HG03159 (cell line): ENCODE data around the gene C5orf52.
"Not testable (repeated sequence)": the region's sequence is repeated elsewhere in the genome, so short reads cannot be mapped to it uniquely, and the experiment has no call there.

ENCODE experiments used
- ATAC-seq: cut with Tn5 transposase; IDR thresholded peaks from one replicate; pipeline ENCODE4 v1.9.1; 2021; ENCODE audit warnings: mild to moderate bottlenecking, moderate library complexity; ENCODE audit not compliant: unreplicated experiment

Gene C5orf52

DNA sequence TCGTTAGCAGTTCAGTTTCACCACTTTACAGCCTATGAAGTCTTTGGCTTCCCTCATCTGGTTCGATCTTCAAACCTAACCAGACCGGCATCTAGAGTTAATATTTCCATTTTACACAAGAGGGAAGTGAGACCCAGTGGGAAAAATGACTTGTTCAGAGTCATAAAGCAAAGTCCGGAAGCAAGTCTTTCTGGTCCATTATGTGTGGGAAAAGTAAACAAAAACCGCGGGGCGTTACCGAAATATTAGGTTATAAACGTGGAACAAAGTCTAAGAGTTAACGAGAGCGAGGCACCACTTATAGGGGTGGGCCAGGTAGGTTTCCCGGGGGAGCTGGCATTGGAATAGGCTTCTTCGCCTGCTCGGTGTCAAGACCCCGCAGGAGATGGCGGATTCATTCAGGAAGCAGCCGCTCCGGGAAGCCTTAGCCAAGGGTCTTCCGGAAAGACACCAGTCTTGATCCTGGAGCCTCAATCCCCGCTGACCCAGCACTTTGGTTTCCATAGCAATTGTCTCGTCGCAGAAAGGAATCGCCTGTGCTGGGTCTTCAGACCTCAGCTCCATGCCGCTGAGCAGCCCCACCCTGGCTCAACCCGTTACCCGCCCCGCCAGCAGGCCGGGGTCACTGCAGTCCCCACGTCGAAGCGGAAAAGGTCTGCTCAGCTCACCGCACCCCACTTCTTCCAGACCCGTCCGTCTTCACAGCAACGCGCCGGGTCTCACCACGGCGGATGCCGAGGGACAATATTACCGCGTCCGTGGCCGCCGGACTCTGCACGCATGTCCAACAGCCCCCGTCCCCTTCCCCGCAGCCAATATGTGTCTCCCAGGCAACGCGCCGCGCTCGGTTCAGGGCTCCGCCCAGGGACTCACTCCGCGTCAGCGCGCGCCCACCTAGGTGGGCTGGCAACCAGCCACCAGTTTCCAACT is at the start of gene C5orf52:
TSS of gene C5orf52 (plus strand) at position 872 of the 930 bp plus-strand sequence. CDS start 82 bp downstream, outside the sequence.
- peak; percentile 44 for ATAC-seq

DNA sequence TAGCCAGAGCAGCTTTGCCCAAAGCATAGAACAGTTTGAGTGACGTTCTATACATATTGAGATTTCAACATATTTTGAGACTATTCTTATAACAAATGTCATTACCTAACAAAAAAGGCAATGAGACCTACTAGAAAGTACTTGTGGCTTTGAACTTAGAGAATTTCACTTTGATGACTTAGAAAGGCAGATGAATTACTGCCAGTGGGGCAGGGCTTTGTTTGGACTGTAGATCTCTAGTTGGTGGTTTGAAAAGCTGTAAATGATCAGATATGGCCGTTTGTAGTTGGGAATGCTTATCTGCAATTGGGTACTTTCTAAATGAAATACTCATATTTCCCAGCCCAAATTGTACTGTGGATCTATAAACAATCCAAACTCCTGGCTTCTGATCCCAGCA is 47.2 kb upstream of the C5orf52 start:
- no peak for ATAC-seq

DNA sequence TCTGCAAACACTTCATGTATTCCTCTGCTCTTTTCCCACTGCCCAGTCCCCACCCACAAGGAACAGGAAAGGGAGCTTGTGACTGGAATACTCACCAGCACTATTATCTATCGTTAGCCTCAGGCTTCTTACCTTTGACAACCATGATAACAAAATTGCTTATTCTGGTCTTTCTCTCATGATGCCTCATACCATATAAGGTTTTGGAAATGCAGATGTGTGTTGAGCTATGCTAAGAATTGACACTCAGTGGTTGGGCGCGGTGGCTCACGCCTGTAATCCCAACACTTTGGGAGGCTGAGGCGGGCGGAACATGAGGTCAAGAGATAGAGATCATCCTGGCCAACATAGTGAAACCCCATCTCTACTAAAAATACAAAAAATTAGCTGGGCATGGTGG is 44.5 kb upstream of the C5orf52 start:
- ATAC-seq, result no peak

DNA sequence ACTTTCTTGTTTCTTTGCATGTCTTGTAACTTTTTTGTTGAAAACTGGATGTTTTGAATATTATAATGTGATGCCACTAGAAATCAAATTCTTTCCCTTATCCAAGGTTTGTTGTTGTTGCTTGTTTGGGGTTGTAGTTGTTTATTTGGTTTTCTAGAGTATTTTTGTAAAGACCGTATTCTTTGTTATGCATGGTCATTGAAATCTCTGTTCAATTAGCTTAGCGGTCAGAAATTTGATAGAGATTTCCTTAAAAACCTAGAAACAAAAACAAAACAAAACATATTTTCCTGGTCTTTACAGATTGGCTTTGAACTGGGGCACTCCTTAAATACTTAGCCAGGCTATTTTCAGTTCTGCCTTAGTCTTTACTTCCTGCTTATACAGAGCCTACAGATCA is 41.0 kb upstream of the C5orf52 start:
- no peak for ATAC-seq

DNA sequence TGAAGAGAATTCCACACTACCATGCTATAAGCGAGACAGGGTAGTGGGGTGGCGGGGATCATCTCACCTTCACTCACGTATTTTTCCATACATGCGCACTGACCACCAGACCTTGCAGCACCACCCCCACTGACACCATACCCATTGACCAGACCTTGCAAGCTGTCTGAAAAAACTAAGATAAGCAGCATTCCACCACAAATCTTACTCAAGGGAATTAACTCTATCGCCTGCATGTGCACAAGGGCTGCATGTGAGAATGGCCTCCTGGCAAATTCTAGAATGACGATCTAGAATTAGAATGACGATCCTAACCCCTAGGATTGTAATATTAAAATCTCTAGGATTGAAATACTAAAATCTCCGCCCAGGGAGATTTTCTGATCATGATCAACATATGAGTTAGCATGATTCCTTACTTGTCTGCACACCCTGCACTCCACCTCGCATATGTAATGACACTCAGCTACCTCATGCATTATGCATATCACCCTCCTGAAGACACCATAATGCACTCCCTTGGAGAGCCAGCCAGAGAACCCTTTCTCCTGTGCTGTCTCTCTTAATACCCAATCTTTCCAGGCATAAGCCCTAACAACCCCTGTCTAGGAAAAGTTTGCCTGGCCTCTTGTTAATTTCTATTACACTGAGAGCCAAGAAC is 30.8 kb upstream of the C5orf52 start:
- ATAC-seq, result no peak

DNA sequence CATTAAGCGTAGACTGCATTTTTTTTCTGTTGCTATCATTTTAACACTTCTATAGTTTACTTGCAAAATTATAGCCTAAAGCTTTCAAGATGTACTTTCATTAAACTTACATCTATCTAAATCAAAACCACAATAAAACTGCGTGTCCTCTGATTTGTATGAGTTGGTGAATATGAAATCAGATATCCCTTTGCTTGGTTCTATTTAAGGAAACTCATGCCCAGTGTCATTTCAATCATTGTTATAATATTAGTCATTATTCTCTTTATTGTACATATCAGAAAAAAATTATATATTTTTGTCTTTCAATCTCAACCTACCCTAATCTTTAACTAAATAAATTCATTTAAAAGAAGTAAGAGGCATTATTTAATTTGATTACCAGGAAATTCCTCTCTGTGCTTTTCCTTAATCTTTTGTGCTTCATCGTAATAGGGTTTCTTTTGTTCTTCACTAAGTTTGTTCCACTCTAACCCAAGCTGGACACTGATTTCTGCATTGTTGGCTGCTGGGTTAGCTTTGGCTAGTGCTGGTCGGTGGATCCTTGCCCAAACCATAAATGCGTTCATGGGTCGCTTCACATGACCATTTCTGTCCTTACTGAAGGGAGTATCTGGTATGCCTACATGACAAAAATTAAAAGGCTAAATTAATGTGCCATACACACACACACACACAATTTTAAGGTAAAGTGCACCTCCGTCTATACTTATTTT is 22.9 kb upstream of the C5orf52 start:
- ATAC-seq, result no peak

DNA sequence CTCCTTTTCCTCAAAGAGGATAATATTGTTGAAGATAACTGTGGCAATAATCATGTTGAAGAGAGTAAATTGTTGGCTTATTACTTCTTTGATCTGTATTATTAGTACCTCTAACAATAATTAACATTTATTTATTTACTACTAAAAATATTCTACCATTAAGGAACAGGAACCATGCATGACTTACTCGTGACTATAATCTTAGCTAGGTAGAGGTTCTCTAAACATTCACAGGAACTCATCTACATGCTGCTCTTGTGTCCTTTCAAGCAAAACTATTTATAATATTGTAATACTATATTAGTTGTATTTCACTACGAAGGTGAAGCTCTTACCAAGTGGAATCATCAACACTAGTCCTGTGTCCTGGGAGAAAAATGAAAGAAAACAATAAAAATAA is 22.2 kb upstream of the C5orf52 start:
- ATAC-seq, result no peak

DNA sequence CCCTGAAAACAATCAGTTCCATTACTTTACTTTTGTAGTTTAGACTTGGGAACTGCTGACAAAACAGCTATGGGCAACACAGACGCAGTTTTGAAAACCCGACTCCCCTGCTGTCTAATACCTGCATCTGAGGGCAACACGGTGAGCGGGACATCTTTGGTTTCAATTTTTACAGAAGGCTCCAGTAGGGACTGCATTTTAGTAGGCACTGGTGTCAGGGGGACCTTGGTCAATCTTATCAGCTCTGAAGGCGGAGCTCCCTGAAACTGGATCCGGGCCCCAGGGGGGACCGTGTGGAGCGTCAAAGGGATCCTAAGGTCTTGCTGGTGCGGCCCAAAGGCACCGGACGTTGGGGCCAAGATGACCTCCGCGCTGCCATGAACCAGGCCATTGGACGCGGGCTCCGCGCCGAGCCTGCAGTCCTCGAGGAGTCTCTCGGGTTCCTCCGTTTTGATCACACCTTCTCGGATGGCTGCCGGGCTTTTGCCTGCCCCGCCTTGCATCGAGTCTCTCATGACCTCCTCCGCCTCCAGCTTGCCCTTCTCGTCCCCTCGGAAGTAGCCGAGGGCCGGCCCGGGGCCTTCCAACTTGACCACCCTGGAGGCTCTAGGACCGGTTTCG is 20.2 kb upstream of the C5orf52 start:
- no peak for ATAC-seq

DNA sequence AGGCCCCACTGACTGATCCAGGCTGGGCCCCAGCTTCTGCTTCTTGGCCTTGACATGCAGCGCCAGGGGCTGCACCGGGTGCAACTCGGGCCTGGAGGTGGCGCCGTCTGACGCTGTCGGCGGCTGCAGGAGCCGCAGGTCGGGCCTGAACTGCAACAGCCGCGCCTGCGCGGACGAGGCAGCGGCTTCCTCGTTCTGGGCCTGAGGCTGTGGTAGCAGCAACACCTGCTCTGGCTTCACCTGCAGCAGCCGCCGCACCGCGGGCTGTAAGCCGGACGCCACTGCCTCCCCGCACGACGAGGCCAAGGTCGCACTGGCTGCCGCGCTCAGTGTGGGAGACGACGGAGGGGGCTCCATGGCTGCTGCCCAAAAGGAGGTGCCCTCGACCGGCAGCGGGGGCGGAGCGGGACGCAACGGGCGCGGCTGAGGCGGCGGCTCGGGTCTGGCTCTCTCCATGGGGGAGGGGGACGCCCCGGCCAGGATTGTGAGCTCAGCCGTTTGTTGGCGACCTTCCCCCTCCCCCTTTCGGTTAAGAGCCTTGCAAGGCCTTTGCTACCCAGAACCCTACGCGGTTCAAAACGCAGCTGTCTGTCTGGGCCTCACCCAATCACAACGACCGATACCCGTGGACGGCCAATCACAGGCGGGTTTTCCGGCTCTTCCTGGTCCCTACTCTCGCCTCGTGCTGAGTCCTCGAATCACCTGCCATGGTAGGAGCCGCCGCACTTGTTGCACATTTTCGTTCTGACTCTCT is 19.5 kb upstream of the C5orf52 start:
- ATAC-seq, result peak; percentile 65

DNA sequence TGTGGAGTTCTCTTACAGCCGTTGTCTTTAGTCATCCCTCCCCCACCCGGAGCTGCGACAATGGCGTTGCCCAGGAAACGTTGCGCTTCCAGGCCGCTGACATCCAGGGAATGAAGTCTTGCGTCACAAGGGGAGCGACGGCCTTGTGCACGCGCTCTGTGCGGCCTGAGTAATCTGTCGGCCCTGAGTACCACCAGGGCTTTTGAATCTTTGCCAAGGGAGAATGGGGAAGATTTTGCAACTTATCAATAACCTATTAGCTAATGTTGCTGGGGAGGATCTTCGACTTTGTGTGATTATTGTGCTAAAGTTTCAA is 19.0 kb upstream of the C5orf52 start, which contains the start of gene SOX30:
TSS of gene SOX30 (minus strand) at position 62 of the 316 bp plus-strand sequence. CDS start 360 bp downstream, outside the sequence.
- ATAC-seq, result no peak

DNA sequence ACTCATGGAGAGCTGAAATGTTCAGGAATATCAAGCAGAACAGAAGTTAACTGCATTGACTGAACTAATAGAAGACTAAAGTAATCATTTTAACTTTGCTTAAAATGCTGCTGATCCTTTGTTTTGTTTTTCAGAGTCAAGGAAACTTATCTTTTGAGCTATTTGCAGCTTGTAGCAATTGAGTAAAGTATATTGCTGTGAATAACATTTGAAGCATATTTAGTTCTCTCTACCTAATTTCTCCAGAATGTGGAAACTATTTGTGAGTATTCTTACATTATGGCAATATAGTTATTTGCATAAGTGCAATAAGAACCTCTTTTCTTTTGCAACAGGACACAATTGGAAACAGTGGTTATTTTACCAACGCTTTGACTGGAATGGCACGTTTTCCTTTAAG is 13.8 kb upstream of the C5orf52 start:
- no peak for ATAC-seq

DNA sequence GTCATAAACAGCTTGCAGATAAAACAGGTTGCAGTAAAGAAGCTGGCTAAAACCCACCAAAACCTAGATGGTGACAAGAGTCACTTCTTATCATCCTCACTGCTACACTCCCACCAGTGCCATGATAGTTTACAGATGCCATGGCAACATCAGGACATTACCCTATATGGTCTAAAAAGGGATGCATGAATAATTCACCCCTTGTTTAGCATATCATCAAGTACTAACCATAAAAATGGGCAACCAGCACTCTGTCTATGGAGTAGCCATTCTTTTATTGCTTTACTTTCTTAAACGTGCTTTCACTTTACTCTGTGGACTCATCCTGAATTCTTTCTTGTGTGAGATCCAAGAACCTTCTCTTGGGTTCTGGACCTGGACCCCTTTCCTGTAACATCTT is 12.4 kb upstream of the C5orf52 start:
- ATAC-seq, result no peak

DNA sequence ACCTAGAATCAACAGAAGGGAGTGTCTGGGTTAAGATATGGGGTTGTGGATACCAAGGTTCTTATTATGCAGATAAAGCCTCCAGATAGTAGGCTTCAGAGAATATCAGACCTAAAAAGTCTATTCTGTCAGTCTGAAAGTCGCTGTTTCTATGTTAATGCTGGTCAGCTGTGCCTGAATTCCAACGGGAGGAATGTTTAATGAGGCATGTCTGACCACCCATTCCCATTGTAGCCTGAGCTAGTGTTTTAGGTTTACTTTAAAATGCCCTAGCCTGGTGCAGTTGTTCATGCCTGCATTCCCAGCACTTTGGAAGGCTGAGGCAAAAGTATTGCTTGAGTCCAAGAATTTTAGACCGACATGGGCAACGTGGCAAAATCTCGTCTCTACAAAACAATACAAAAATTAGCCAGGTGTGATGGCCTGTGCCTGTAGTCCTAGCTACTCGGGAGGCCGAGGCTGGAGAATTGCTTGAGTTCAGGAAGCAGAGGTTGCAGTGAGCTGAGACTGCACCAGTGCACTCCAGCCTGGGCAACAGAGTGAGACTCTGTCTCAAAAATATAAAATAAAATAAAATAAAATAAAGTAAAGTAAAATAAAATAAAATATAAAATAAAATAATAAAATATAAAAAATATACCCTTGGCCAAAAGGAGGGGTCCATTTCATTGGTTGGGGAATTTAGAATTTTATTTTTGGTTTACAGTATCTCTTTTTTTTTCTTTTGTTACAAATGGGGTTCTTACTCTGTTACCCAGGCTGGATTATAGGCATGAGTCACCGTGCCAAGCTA is 11.3 kb upstream of the C5orf52 start:
- no peak for ATAC-seq

DNA sequence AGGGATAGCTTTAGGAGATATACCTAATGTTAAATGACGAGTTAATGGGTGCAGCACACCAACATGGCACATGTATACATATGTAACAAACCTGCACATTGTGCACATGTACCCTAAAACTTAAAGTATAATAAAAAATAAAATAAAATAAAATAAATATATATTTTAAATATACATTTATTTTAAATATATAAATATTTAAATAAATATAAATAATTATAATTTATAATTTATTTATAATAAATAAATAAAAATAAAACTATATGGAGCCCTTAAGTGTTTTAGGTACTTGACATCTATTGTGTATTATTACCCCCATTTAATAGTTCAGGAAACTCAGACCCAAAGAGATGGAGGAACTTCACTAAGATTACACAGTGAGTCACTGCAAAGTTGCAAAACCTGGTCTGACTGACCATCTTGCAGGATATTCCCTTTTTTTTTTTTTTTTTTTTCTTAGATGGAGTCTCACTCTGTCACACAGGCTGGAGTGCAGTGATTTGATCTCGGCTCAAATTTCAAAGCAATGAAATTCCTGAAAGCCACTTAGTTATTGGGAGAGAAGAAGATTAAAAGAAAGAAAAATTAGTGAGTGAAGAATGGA is 5.8 kb upstream of the C5orf52 start:
- no peak for ATAC-seq

DNA sequence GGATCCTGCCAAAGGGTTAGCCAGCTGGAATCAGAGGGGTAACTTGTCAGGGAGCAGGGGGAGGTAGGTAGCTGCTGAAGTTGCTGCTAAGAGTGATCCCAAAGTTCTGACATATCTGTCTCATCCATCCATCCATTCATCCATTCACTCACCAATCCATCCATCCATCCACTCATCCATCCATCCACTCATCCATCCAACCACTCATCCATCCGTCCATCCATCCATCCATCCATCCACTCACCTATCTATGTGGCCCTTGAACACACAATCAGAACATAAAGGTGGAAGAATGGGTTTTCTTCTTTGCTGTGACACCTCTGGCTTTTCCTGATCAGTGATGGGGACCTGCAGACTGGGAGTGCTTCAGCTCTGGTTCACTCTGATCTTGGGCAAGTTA is 3.0 kb upstream of the C5orf52 start:
- no peak for ATAC-seq

DNA sequence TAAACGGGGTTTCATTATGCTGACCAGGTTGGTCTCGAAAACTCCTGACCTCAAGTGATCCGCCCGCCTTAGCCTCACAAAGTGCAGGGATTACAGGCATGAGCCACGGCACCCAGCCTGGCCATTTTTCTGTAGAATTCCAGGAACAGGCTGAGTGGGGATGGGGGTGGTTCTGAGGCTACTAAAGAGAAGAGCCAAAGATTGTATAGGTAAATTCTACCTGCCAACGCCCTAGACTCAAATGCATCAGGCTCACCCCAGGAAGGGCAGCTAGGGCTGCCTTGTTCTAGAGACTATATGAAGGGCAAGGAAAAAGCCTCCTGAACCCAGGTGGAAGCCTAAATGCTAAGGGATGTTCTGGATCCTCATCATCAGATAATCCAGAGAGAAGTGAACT is 1.6 kb upstream of the C5orf52 start:
- no peak for ATAC-seq

DNA sequence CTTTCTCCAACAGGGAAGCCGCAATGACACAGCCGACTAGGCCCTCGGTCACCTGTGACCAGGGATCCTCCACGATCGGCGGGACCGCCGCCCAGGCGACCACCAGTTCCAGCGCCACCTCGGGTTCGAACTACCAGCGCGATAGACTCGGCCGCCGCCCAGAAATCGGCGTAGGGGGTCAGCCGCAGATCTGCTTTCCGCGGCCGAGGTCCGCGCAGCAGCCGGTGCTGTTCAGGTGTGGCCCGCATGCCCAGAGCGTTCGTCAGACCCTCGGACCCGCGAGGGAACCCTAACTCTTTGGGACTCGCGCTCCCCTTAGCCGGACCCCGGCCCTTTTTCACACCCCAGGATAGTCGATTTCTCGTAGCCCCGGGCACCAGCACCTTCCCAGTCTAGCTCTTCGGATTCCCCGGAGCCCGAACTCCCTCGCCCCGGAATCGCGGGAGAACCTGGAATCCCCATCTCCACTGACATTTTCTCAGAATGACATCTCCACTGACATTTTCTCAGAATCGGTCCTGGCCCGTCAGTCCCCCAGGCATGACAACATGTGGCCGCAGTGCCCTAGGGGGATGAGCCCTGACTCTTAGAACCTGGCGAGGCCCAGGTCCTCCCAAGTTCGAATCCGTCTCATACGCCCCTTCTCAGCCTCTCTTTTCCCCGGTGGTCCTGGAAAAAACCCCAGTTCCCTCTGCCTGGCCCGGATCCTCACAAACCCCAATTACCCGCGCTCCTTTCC is 428 bp downstream of the C5orf52 start:
- no peak for ATAC-seq

DNA sequence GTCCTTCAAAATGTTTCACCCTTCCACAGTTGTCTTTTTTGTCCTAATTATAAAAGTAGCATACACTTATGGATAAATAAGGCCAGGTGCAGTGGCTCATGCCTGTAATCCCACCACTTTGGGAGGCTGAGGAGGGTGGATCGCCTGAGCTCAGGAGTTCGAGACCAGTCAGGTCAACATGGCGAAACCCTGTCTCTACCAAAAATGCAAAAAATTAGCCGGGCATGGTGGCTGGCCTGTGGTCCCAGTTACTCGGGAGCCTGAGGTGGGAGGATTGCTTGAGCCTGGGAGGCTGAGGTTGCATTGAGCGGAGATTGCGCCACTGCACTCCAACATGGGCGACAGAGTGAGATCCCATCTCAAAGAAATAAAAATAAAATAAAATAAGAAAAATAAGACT is 1.6 kb downstream of the C5orf52 start:
- ATAC-seq, result no peak

DNA sequence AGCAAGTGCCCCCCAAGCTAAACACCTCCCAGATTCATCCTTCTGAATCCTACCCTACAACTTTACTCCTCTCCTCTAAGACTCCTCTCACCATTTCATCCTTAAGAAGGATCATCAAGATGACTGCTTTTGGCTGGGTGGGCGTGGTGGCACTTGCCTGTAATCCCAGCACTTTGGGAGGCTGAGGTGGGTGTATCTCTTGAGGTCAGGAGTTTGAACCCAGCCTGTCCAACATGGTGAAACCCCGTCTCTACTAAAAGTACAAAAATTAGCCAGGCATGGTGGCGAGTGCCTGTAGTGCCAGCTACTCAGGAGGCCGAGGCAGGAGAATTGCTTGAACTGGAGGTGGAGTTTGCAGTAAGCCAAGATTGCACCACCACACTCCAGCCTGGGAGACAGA is 3.0 kb downstream of the C5orf52 start:
- not testable (repeated sequence) for ATAC-seq
